ENCODE results near the gene ACVR1B.

The ACVR1B gene

DNA sequence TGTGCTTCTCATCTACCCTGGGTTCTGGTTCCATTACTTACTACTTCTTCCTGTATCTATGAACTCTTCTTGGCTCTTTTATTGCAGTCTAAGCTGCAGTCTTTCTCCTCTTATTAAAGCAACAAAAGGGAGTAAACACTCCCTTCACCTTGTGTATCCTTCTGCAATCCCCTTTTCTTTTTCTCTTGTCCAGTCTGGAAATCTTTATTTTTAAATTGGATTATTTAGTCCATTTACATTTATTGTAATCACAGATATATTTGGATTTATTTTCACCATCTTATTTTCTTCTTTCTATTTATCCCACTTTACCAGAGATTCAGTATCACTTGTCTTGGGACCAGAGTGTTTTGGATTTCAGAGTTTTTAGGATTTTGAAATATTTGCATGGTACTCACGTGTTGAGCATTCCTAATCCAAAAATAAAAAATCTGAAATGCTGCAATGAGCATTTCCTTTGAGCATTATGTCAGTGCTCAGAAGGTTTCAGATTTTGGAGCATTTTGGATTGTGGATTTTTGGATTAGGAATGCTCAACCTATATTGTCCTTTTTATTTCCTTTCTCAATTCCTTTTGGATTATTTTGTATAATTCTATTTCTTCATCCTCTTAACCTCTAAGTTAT, 6.8 kb upstream of the ACVR1B start:
- no peak for DNase-seq

- DNase-seq = no peak
Observed at GRCh38 chr12:51947246-51947996, 4.1 kb upstream of the ACVR1B start.

GRCh38 chr12:51948066-51948465, 3.4 kb upstream of the ACVR1B start:
- no peak for DNase-seq

DNA sequence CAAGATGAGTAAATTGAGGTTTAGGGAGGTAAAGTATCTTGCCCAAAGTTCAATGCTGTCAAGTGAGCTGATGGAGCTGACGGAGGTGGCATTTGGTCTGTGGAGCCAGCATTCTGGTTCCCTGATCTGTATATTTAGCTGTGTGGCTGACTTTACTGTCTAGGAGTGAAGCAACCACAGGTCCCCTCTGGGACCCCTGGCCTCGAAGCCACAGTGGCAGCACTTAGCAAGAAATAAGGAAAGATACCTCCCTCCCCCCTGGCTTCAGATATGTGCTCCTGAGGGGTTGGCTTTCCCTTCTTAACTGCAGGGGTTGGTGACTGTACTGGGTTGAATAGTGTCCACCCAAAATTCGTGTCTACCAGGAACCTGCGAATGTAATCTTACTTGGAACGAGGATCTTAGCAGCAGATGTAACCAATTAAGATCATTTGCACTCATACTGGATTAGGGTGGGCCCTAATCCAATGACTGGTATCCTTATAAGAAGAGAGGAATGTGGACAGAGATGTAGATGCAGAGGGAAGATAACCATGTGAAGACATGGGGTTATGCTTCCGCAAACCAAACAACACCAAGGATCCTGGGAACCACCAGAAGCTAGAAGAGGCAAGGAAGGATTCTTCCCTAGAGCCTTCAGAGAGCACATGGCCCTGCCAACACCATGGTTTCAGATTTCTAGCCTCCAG, 2.0 kb upstream of the ACVR1B start:
- no peak for DNase-seq

- DNase-seq = no peak
Observed at GRCh38 chr12:51950682-51951198, 759 bp upstream of the ACVR1B start.

DNA sequence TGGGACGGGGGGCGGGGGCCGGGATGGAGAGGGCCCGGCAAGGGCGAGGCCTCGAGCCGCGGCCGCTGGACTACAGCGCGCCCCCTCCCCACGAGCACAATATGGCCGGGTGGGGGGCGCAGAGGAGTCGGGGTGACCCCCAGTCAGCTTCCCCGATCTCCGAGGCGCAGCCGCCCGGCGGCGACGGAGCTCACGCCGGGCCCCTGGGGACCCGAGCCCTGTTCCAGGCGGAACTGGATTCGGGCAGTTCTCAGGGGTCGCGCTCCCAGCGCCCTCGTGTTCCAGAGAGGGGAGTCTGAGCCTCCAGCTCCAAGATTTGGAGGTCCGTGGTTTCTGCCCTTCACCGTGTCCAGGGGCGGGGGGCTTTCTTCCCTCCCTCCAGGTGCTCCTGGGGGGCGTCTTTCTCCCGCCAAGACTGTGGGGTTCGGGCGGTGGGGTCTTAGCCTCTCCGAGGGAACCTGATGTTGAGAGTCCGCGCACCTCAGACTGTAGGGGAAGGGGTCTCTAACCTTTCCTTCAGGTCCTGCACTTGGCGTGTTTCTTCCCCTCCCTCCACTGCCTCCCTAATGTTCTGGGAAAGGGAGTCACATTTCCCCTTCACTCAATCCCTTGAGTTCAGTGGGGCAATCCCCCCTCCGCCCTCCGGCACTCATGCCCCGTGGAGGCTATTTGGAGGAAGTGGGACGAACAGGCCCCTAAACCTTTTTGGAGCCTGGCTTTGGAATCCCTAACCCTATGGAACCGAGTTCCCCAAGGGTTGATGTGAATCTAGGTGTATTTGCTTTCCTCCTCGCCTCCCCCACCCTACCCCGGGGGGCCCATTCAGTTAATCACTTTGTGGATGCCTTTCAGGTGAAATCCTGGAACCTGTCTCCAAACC, 584 bp downstream of the ACVR1B start:
- DNase-seq = no peak

- no peak for DNase-seq
Observed at GRCh38 chr12:51953089-51953488, 1.6 kb downstream of the ACVR1B start.

DNA sequence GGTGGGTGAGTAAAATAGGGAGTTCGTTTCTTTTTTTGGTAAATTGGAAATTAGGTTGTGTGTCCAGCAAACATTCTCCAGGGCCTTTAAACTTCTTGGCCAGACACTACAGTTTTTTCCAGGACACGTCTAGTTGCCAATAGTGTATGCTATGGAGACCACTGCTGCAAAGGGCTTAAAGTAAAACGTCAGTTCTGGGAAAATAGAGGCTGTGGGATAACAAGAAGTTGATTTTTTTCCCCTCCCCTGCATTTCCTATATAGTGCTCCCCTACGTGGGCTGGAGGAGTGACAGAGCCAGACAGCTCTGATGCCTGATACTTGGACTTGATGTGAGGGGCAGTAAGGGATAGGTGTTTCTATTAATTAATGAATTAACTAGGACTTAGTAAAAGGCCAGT, 2.4 kb downstream of the ACVR1B start:
- DNase-seq = no peak

DNA sequence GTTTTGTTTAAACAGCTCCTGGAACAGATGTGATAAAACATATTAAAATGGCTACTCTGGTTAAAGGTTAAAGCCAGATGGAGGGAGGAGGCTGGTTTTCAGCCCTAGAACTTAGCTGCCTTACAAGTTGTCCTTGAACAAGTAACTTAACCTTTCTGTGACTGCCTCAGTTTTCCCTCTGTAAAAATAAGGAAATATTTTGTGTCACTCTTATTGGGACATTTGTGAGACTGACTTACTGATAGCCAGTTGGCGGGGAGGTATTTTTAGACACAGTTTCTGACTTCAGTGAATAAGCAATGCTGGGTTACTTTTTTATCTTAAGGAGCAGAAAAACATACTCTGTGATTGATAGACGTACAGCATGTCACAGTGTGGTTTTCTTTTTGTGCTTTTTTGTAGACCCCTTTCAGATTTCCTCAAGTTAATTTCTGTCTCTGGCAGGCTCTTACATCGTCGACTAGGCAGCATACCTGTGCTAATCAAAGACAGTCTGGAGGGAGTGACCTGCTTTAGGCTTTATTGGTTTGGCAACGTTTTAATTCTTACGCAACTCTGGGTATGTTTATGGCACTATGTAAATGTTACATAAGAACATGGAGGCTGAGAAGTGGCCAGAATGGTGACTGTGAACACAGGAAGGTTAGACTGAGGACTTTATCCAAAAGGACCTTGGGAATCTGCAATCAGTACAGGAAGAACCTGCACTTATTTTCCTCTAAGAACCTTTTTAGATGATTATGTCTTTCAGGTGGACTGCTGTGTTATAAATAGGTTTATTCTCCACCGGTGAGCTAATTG, 3.3 kb downstream of the ACVR1B start:
- DNase-seq = no peak

GRCh38 chr12:51955702-51956101, 4.2 kb downstream of the ACVR1B start:
- no peak for DNase-seq

DNA sequence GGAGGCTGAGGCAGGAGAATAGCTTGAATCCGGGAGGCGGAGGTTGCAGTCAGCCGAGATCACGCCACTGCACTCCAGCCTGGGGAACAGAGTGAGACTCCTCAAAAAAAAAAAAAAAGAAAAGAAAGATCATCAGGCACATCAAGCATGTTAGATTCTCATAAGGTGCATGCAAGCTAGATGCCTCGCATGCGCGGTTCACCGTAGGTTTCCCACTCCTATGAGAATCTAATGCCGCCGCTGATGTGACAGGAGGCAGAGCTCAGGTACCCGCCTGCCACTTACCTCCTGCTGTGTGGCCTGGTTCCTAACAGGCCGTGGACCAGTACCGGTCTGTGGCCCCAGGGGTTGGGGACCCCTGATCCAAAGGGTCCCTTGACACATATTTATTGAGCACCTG, 7.0 kb downstream of the ACVR1B start:
- DNase-seq = no peak

DNA sequence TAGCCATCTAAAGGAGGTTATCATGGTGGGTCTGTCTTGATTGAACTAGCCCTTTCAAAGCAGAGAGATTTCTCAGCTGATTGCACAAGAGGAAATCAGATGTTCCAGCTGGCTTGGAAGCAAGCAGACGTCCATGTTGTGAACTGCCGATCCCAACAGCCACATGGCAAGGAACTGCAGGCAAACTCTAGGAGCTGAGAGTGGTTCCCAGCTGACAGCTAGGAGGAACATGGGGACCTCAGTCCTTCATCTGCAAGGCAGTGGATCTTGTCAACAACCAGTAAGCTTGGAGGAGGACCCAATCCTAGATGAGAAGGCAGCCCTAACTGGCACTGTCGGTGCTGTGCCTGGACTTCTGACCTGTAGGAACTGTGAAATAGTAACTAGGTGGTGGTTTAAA, 7.7 kb downstream of the ACVR1B start:
- no peak for DNase-seq

DNA sequence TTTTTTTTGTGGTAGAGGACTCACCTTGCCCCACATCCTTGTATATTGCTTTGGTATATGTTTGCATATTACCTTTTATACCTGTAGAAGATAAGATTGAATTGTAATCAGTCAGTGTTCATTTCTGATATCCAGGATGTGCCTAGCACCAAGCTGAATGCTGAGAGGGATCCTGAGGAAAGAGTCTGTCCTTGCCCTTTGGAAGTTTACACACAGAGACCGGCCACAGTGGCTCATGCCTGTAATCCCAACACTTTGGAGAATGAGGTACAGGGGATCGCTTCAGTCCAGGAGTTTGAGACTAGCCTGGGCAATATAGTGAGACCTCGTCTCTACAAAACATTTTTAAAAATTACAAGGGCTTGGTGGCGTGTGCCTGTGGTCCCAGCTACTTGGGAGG, 8.4 kb downstream of the ACVR1B start:
- no peak for DNase-seq

DNA sequence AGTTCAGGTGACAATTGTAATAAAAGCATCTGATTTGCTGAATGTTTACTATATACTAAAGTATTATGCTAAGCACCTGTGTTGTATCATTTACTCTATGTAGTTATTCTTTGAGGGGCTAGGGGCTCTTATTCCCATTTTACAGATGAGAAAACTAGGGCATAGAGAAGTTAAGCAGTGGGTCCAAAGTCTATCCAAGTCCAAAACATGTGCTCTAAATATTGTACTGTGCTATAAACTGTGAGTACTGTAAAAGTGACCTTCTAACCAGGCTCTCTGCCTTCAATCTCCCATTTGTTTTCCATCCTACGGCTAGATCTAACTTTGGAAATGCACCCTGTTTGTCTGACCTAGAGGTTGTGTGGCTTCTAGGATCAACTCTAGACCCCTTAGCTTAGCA, 9.0 kb downstream of the ACVR1B start:
- no peak for DNase-seq

DNA sequence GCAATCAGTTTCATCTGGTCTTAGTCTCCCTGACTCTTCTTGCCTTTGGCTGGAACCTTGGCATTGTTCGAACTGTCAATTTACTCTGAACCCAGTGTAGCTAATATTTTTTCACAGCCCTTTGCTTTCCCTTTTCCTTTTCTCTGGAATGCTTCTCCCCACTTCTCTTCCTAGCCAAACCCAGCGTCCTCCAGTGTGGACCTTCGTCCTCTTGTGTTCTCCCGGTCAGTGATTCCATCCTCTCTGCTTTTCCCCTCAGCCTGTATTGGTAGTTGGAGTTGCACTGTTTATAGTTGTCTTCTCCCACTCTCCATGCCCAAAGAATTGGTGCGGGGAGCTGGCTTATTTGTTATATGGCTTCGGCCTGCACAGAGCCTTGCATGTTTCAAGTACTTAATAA, 9.4 kb downstream of the ACVR1B start:
- no peak for DNase-seq

DNA sequence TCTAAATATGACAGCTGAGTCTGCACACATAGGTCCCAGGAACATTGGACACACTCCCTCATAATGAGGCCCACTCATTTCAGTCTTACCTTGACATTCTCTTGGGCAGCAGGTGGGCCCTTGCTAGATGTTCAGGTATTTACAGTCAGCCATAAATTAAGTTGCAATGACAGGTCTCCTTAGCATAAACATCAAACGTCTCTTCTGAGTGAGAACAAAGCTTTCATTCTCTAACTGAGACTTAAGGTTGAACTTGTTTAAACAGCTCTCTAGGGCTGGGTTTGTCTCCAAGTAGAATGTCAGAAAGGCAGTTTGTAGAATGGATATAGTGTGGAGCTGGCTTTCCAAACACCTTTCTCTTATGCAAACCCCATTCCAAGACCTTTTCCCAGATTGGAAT, 10.3 kb downstream of the ACVR1B start:
- DNase-seq = no peak

DNA sequence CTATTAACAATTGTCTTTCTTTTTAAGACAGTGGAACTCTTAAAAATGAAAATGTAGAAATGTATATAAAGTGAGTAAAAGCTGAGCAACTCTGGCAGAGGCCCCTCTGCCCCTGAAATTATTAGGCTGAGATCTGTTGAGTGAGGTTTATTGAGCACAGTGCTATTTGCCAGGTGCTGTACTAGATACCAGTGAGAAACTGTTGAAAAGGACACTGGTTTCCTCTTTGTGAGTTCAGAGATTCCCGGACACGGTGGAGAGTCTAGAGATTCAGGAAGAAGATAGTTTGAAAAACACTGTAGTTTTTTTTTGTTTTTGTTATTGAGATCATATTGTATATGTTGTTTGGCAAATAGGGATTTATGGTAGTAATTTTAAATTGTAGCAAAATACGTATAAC, 11.2 kb downstream of the ACVR1B start:
- no peak for DNase-seq

DNA sequence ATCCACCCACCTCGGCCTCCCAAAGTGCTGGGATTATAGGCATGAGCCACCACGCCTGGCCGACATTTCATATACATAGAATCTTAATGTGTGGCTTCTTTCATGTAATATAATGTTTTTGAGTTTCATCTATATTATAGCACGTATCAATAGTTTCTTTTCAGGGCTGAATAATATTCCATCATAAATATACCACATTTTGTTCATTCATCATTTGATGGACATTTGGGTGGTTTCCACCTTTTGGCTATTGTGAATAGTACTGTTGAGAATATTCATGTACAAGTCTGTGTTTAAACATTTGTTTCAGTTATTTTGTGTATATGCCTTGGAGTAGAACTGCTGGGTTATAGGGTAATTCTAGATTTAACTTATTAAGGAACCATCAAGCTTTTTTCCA, 12.0 kb downstream of the ACVR1B start:
- DNase-seq = no peak

GRCh38 chr12:51969643-51970042, 18.1 kb downstream of the ACVR1B start:
- DNase-seq = no peak

GRCh38 chr12:51970904-51971646, 19.6 kb downstream of the ACVR1B start:
- DNase-seq = no peak

DNA sequence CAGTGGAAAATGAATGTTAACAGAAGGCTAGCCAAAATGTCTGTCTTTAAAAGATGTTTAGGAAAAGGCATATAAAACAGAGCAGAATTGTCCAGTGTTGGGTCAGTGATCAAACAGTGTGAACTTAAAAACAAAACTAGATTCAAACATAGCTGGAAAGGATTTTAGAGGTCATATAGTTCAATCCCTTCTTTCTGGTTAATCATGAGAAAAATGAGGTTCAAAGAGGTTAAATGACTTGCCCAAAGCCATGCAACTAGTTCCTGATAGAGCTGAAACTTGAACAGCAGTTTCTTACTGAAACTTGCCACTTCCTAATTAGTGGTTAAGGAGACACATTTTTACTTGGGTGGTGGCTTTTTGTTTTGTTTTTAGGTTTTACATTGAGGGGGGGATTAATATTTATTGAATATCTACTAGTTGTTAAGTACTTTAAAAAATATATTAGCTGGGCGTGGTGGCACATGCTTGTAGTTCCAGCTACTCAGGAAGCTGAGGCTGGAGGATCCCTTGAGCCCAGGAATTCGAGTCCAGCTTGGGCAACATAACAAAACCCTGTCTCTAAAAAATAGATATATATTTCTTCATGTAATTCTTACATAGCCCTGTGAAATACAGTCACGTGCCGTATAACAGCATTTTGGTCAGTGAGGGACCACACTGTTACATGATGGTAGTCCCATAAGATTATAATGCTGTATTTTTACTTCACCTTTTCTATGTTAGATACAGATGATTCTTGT, 20.4 kb downstream of the ACVR1B start:
- no peak for DNase-seq

All from SHP77 (cell line).